NCI-H510A (cell line): Measurements from ENCODE around the gene KYAT1.
A peak's percentile ranks its signal among the peaks of the same experiment; 100 is the strongest.

Source experiments
- DNase-seq: peaks from one replicate; lab custom pipeline; 2025; lab: John Stamatoyannopoulos, UW

KYAT1 gene

GRCh38 chr9:128838338-128838737 lies 43.4 kb downstream of the KYAT1 start:
- no peak for DNase-seq

- no peak for DNase-seq
Measured at GRCh38 chr9:128836509-128837145, 45.1 kb downstream of the KYAT1 start.

GRCh38 chr9:128835246-128836210 lies 46.2 kb downstream of the KYAT1 start:
- DNase-seq: no peak

- DNase-seq: no peak
Measured at GRCh38 chr9:128833696-128834095, 48.1 kb downstream of the KYAT1 start.

- DNase-seq: peak; percentile 91
Measured at GRCh38 chr9:128829477-128830251, 52.1 kb downstream of the KYAT1 start, which contains the start of gene SPOUT1. Gene SPOUT1 (minus strand): TSS chr9:128829794. CDS start chr9:128829780, 14 bp downstream.

GRCh38 chr9:128828719-128829452 lies 52.9 kb downstream of the KYAT1 start:
- no peak for DNase-seq

GRCh38 chr9:128828267-128828666 lies 53.5 kb downstream of the KYAT1 start:
- DNase-seq: no peak

GRCh38 chr9:128825923-128826700 lies 55.6 kb downstream of the KYAT1 start:
- DNase-seq: no peak

- DNase-seq: no peak
Measured at GRCh38 chr9:128824911-128825310, 56.8 kb downstream of the KYAT1 start.

GRCh38 chr9:128823903-128824406 lies 57.8 kb downstream of the KYAT1 start:
- no peak for DNase-seq

GRCh38 chr9:128823362-128823902 lies 58.3 kb downstream of the KYAT1 start:
- no peak for DNase-seq

- DNase-seq: no peak
Measured at GRCh38 chr9:128822407-128823042, 59.2 kb downstream of the KYAT1 start.

- DNase-seq: no peak
Measured at GRCh38 chr9:128821584-128822406, 60.0 kb downstream of the KYAT1 start.

- no peak for DNase-seq
Measured at GRCh38 chr9:128820665-128821583, 60.8 kb downstream of the KYAT1 start.

- peak; percentile 68 for DNase-seq
Measured at GRCh38 chr9:128819716-128820664, 61.8 kb downstream of the KYAT1 start.

GRCh38 chr9:128818839-128819715 lies 62.7 kb downstream of the KYAT1 start:
- no peak for DNase-seq
